Liver (tissue), 9 donors: Measurements from ENCODE around the gene MEIS2. TPM values are rescaled to one million over a fixed set of nuclear protein-coding genes. Genes with fewer than 3 reads are reported as not detected.

Experiments
- DNase-seq: peaks from one replicate; pipeline ENCODE4 v3.0.0-alpha.2; 2017; ENCODE audit warnings: low spot score
- H3K27ac ChIP-seq, 2 donors: one replicate each; pipeline ENCODE4 v1.7.0; 2013; ENCODE audit warnings: inconsistent platforms in 2 of 2, low read length in 2 of 2, control low read depth in 1 of 2, low read depth in 1 of 2, mild to moderate bottlenecking in 1 of 2
- H3K27me3 ChIP-seq, 4 donors: one replicate each; pipeline versions ENCODE4 v1.6.1 to v1.7.0; 2013; ENCODE audit warnings: low read length in 3 of 4, inconsistent platforms in 1 of 4, mild to moderate bottlenecking in 1 of 4, moderate library complexity in 1 of 4; ENCODE audit not compliant: control insufficient read depth in 4 of 4, insufficient read depth in 4 of 4
- H3K36me3 ChIP-seq, 4 donors: one replicate each; pipeline versions ENCODE4 v1.6.1 to v1.7.0; 2013; ENCODE audit warnings: low read length in 3 of 4, mild to moderate bottlenecking in 3 of 4, low read depth in 1 of 4, moderate library complexity in 1 of 4; ENCODE audit not compliant: control insufficient read depth in 4 of 4, insufficient read depth in 3 of 4
- H3K4me1 ChIP-seq, 4 donors: one replicate each; pipeline versions ENCODE4 v1.6.1 to v1.7.0; 2013; ENCODE audit warnings: low read length in 3 of 4, mild to moderate bottlenecking in 3 of 4, moderate library complexity in 1 of 4; ENCODE audit not compliant: control insufficient read depth in 4 of 4, insufficient read depth in 4 of 4
- H3K4me3 ChIP-seq, 3 donors: one replicate each; pipeline versions ENCODE4 v1.6.1 to v1.7.0; 2013; ENCODE audit warnings: low read length in 3 of 3, control low read depth in 1 of 3, low read depth in 1 of 3, mild to moderate bottlenecking in 1 of 3
- H3K9ac ChIP-seq, 2 donors: one replicate each; pipeline ENCODE4 v1.7.0; 2013; ENCODE audit warnings: low read length in 2 of 2, mild to moderate bottlenecking in 2 of 2, moderate library complexity in 2 of 2, control low read depth in 1 of 2, low read depth in 1 of 2
- H3K9me3 ChIP-seq, 4 donors: one replicate each; pipeline versions ENCODE4 v1.6.1 to v1.7.0; 2013; ENCODE audit warnings: low read length in 3 of 4; ENCODE audit not compliant: control insufficient read depth in 4 of 4
- ATF3 ChIP-seq: IDR thresholded peaks from 2 replicates; pipeline ENCODE4 v1.6.1; 2016; ENCODE audit warnings: antibody characterized with exemption
- EGR1 ChIP-seq, 2 donors: IDR thresholded peaks; 2 replicates each; pipeline ENCODE4 v1.6.1; 2016 to 2018; ENCODE audit warnings: antibody characterized with exemption in 2 of 2, low read depth in 2 of 2
- FOXA1 ChIP-seq: IDR thresholded peaks from 2 replicates; pipeline ENCODE4 v1.6.1; 2016; ENCODE audit warnings: antibody characterized with exemption
- FOXA2 ChIP-seq: IDR thresholded peaks from 2 replicates; pipeline ENCODE4 v1.6.1; 2016; ENCODE audit warnings: antibody characterized with exemption
- GABPA ChIP-seq, 2 donors: IDR thresholded peaks in 1 of 2; conservative IDR thresholded peaks in 1 of 2; 2 replicates each; pipeline ENCODE4 v1.6.1; 2016; ENCODE audit warnings: antibody characterized with exemption in 2 of 2, mild to moderate bottlenecking in 1 of 2, moderate library complexity in 1 of 2
- HNF4A ChIP-seq, 2 donors: conservative IDR thresholded peaks; 2 replicates each; pipeline ENCODE4 v1.6.1; 2016; ENCODE audit warnings: antibody characterized with exemption in 2 of 2, mild to moderate bottlenecking in 2 of 2
- HNF4G ChIP-seq: IDR thresholded peaks from 2 replicates; pipeline ENCODE4 v1.6.1; 2016; ENCODE audit warnings: antibody characterized with exemption
- JUND ChIP-seq, 2 donors: IDR thresholded peaks; 2 replicates each; pipeline ENCODE4 v1.6.1; 2016; ENCODE audit warnings: antibody characterized with exemption in 2 of 2
- NR2F2 ChIP-seq: IDR thresholded peaks from 2 replicates; pipeline ENCODE4 v1.6.1; 2016; ENCODE audit warnings: antibody characterized with exemption
- RAD21 ChIP-seq, 2 donors: IDR thresholded peaks; 2 replicates each; pipeline ENCODE4 v1.6.1; 2016; ENCODE audit warnings: antibody characterized with exemption in 2 of 2, mild to moderate bottlenecking in 2 of 2
- REST ChIP-seq: IDR thresholded peaks from 2 replicates; pipeline ENCODE4 v1.6.1; 2016; ENCODE audit warnings: antibody characterized with exemption, mild to moderate bottlenecking
- RXRA ChIP-seq, 2 donors: IDR thresholded peaks; 2 replicates each; pipeline ENCODE4 v1.6.1; 2017 to 2018; ENCODE audit warnings: antibody characterized with exemption in 2 of 2, mild to moderate bottlenecking in 1 of 2
- SP1 ChIP-seq: IDR thresholded peaks from 2 replicates; pipeline ENCODE4 v1.6.1; 2018; ENCODE audit warnings: antibody characterized with exemption, mild to moderate bottlenecking
- TAF1 ChIP-seq: conservative IDR thresholded peaks from 2 replicates; pipeline ENCODE4 v1.6.1; 2016; ENCODE audit warnings: antibody characterized with exemption, mild to moderate bottlenecking
- YY1 ChIP-seq: IDR thresholded peaks from 2 replicates; pipeline ENCODE4 v1.6.1; 2016; ENCODE audit warnings: antibody characterized with exemption, mild to moderate bottlenecking
- ZBTB33 ChIP-seq: IDR thresholded peaks from 2 replicates; pipeline ENCODE4 v1.6.1; 2016; ENCODE audit warnings: antibody characterized with exemption
- WGBS: extraction: QIAGEN DNeasy Blood & Tissue Kit; methylation state at CpG from one replicate; pipeline ENCODE4 v1.1.7; 2013; 5-methylcytosine and 5-hydroxymethylcytosine counted together
- polyA plus RNA-seq, 2 donors: library from polyadenylated mRNA; stranded (reverse) in 1 of 2; unstranded in 1 of 2; fragments of 200-250 nt in 1 of 2; fragments of >200 nt in 1 of 2; fragmentation: Nextera tagmentation in 1 of 2; extraction: Ambion mirVana in 1 of 2; gene quantifications; one replicate each; pipeline versions ENCODE4 v1.2.1 to v1.2.3, GENCODE V29; 2013 to 2015
- total RNA-seq, 2 donors: library from RNA; depleted of rRNA; stranded (reverse); fragments of >200 nt; gene quantifications; one replicate each; pipeline ENCODE4 v1.2.3, GENCODE V29; 2014
- TF ChIP-seq, protein P1 (sequence below): fragments of 150-350 bp; IDR thresholded peaks from 2 replicates; pipeline ENCODE4 v1.5.1; 2017; ENCODE audit warnings: improper control_type of control experiment, low read depth, low read length; ENCODE audit not compliant: missing input control
- TF ChIP-seq, protein P2 (sequence below): IDR thresholded peaks from 2 replicates; pipeline ENCODE4 v1.6.1; 2016; ENCODE audit warnings: antibody characterized with exemption
- donor health status: healthy.
- donor health status: healthy.
- donor health status: healthy.
- donor health status: healthy.
- donor health status: healthy.

MEIS2 gene
- total and polyA plus RNA-seq, 4 donors: 3.9 to 12.6 (median 7.6) TPM

DNA sequence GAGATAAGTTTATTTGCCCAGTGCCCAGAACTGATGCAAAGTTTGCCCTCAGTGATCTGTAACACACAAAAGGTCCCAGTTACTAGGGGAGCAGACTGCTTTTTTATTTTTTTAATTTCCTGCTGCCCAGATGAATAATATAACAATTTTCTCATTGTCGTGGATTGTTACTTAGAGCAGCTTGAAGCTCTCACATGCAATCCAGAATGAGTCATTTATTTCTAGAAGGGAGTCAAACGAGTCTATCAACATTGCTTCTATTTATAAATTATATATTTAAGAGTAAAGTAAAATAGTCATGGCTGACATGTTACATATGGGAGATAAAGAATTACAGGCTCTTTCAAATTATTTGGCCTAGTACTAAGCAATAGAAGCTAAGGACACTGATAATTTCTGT, 41.3 kb downstream of the MEIS2 start:
- Histone ChIP-seq H3K27me3 (no peaks in the 10 kb centered on the region), H3K9ac (no peak overlapping the region), H3K27ac (no peak overlapping the region), H3K9me3 (no peaks in the 10 kb centered on the region), H3K4me3 (no peak overlapping the region), H3K4me1 (no peaks in the 10 kb centered on the region), H3K36me3 (no peaks in the 10 kb centered on the region)
- WGBS: 57% methylated on average over 2 of the region's 2 CpGs
- no peak for DNase-seq
- TF ChIP-seq, protein P1, sequence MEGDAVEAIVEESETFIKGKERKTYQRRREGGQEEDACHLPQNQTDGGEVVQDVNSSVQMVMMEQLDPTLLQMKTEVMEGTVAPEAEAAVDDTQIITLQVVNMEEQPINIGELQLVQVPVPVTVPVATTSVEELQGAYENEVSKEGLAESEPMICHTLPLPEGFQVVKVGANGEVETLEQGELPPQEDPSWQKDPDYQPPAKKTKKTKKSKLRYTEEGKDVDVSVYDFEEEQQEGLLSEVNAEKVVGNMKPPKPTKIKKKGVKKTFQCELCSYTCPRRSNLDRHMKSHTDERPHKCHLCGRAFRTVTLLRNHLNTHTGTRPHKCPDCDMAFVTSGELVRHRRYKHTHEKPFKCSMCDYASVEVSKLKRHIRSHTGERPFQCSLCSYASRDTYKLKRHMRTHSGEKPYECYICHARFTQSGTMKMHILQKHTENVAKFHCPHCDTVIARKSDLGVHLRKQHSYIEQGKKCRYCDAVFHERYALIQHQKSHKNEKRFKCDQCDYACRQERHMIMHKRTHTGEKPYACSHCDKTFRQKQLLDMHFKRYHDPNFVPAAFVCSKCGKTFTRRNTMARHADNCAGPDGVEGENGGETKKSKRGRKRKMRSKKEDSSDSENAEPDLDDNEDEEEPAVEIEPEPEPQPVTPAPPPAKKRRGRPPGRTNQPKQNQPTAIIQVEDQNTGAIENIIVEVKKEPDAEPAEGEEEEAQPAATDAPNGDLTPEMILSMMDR: no peak
- no peak for TF ChIP-seq HNF4A (conservative IDR thresholded peaks at IDR 0.05)
- TF ChIP-seq HNF4G: no peak
- no peak for TF ChIP-seq GABPA (IDR thresholded peaks at IDR 0.05 in 1 of 2, conservative IDR thresholded peaks at IDR 0.05 in 1 of 2)
- no peak for TF ChIP-seq RXRA (IDR thresholded peaks at IDR 0.05)
- no peak for TF ChIP-seq FOXA2
- no peak for TF ChIP-seq EGR1 (IDR thresholded peaks at IDR 0.05; ENCODE audit: low read depth in 2 of 2)
- no peak for TF ChIP-seq FOXA1
- TF ChIP-seq SP1: no peak
- TF ChIP-seq ATF3: no peak
- TF ChIP-seq REST: no peak
- TF ChIP-seq JUND (IDR thresholded peaks at IDR 0.05): no peak
- TF ChIP-seq TAF1: no peak
- TF ChIP-seq RAD21 (IDR thresholded peaks at IDR 0.05): no peak
- no peak for TF ChIP-seq NR2F2
- TF ChIP-seq, protein P2, sequence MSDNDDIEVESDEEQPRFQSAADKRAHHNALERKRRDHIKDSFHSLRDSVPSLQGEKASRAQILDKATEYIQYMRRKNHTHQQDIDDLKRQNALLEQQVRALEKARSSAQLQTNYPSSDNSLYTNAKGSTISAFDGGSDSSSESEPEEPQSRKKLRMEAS: no peak
- TF ChIP-seq YY1: no peak
- no peak for TF ChIP-seq ZBTB33
